ENCODE data around the gene CSMD2.

CSMD2 gene

DNA sequence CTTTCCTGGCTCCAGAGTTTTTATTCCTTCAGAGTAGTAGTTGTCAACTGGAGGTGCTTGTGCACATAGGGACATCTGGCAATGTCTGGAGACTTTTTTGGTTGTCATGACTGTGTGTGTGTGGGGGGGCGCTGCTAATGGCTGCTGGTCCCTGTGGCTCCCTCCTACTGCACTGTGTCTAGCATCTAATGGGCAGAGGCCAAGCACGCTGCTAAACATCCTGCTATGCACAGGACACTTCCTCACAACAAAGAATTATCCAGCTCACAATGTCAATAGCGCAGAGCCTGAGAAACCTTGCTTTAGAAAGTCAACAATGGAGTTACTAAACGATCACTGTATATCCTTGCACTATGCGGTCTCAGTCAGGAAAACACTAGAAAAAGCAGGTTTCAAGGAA lies 320.9 kb downstream of the CSMD2 start:
- DNase-seq, result no peak

DNA sequence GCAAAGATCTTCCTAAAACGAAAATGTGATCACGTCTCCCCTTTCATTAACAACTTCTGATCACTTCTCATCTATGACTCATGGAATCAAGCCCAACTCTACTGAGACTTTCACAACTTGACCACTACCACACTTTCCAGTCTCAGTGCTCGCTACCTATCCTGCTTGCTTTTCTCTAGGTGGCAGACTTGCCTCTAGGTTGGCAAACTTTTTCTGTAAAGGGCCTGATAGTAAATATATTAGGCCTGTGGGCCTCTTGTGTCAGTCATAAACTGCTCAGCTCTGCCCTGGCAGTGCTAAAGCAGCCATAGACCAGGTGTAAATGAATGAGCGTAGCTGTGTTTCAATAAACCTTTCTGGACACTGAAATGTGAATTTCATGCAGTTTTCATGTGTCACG lies 322.7 kb downstream of the CSMD2 start:
- DNase-seq, result no peak

DNA sequence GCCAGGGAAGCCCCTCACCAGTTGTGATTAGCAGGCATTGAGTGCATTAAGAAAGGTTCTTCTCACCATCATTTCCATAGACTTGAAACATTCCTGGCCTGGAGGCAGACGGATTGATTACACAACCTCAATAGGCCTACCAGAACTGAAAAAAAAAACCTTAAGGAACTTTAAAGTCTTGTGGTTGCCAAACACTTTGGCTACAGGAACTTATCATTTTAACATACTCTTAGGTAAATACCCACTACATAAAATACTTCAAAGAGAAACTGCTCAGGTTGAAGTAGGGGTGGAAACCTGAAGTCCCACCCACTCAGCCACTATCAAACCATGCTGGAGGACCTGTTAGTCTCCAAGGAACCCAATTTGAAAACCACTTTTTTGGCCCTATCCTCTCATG lies 323.5 kb downstream of the CSMD2 start:
- no peak for DNase-seq

DNA sequence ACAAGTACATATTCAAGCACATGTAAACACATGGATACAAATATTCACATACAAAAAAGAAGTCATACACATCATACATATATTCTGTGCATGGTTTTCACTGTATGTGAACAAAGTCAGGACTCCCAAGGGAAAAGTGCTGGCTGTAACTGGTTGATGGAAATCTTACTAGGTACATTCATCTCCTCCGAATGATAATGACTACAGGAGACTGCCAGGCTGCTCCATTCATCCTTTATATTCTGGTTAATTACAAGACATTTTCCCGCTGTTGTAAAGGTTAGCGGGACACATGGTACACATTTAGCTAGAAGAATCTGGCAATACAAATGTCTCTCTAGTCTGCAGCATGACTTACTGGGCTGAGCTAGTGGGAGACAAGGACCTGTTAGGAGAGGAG lies 327.4 kb downstream of the CSMD2 start:
- no peak for DNase-seq

DNA sequence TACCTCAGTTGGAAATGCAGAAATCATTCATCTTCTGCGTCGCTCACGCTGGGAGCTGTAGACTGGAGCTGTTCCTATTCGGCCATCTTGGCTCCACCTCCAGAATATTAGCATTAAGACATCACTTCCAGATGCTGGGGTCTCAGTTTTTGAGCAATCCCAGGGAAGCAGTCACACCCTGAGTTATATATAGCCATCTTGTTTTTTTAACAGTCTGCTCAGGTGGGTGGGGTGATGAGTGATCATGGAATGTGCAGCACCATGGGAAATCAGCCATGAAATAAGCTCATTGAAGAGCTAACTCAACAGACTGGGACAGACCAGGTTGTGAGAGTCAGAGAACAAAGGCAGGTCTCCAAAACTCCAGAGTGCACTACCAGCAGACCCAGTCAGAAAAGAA lies 328.1 kb downstream of the CSMD2 start:
- no peak for DNase-seq

DNA sequence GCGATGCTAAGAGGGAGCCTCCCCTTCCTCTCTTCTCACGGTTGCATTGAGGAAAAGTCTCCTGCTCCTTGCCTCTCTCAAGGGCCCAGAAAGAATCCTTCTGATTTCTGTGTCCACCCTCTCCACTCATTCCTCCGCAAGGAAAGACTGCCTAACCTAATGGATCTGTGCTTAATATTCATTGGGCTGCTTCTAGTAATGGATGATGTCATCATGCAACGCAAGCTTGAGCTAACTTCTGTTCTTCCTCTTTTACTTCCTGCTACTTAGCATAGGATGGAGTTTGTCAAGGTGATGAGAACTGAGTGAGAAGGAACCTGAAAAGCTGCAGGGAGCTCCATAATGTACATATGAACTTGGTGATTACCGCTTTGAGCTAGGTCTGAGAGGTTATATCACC lies 336.4 kb downstream of the CSMD2 start:
- DNase-seq, result no peak

DNA sequence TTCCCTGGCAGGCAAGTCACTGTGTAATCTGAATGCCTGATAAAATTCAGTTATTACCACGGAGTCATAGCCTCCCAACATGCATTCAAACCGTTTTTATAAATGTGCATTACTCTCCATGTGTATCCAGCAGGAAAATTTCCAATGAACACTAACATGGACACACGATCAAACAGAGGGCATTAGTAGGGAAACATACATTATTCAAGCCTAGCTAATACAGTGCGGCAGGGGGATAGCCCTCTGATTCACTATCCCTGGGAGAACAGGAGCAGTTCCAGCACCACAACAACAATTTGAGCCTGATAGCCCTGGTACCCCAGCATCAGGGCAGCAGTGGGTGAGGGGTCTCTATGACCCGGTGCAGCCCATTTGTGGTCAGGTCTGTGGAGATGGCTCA lies 337.0 kb downstream of the CSMD2 start:
- DNase-seq, result no peak

DNA sequence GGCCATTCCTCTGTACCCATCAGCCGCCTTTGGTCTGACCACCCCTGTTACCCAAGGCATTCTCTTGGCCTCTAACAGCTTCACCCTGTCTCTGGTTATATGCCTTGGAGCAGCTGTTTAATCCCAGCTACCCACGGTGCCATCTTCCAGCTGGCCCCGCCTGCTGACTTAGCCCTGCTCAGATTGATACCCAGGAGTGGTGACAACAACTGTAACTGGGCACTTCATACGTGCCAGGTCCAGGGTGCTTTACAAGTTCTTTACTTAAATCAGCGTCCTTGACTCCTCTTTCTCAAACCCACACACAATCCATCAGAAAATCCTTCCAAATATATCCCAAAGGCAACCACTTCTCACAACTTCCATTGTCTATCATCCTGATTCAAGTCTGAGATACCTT lies 338.3 kb downstream of the CSMD2 start:
- no peak for DNase-seq

DNA sequence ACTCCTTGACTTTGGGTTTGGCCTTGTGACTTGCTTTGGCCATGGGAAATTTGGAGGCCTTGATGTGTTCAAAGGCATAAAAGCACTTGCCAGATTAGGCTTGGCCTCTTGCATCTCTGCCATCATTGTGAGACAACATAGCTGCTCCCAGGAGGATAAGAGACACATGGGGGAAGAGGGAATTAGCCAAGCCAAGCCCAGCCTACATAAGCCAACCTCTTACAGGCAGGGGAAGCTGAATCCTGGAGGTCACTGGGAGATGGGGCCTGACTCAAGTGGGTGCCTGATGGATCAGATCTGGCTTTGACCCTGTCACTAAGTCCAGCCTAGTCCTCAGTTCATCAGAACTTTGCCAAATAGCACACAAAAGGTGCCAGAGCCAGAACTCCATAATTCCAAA lies 338.7 kb downstream of the CSMD2 start:
- DNase-seq, result no peak

DNA sequence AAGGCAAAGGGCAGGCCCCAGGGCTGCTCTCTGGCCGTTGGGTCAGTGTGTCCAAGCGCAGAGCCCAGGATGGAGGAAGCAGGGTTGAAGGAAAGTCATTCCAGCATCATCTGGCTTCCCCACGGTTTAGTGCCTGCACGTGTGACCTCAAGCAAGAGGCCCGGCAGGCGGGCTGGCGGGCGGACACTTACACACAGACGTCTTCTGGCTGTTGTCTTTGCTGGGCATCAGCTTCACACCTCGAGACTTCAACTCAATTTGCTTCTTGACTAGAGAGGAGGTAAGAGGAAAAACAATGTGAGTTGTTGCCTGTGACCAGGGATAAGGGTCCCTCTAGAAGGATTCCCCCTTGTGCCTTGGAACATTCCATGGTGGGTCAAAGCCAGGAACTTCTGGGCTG lies 339.5 kb downstream of the CSMD2 start:
- DNase-seq, result no peak

DNA sequence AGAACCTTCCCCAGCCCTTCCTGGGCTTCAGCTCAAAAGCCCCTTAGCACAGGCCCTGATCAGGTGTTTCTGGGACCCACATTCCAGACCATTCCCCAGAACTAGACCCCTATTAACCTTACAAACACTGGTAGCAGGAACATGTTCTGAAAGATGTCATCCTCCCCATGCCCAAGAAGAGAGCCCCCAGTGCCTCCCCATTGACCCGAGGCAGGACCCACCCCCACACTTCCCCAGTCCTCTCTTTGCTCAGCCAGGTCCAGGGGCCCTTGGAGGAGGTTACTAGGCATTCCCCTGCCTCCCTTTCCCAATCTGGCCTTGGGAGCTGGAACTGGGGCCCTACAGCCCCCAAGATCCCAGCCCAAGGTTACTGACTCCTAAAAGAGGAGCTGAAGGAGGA lies 340.1 kb downstream of the CSMD2 start:
- no peak for DNase-seq

DNA sequence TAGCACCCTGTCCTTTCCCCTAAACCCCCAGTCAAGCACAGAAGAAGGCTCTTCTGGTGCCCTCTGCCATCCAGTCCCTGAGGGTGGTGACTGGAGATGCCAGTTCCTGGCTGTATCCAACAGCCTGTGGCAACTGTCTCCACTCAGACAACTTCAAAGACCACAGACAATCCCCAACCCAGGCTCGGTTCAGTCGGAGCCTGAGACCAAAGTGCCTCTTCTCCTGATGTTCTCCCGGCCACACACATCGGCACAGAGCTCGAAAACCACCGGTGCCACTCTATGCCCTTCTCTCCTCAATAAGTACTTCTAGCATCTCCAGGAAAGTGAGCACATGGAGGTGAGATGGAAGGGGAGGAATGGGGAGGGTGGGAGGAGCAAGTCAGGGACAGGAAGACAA lies 340.7 kb downstream of the CSMD2 start:
- DNase-seq, result no peak

DNA sequence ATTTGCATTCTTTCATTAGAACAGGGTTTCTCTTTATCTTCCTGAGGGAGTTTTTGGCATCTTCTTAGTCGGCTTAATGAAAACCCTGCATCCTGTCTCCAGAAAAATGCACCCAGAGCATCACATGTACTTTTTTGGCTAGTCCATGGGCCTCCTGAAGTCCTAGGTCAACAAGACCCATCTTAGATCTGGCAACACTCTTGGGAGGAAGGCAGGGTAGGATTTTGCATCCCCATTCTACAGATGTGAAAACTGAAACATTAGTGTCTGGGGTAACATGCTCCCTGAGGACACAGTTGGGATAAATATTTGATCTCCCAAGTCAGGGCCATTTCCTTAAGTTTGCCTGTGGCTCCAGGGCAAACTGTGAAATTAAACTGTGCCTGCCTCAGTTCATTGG lies 341.2 kb downstream of the CSMD2 start:
- DNase-seq, result no peak

DNA sequence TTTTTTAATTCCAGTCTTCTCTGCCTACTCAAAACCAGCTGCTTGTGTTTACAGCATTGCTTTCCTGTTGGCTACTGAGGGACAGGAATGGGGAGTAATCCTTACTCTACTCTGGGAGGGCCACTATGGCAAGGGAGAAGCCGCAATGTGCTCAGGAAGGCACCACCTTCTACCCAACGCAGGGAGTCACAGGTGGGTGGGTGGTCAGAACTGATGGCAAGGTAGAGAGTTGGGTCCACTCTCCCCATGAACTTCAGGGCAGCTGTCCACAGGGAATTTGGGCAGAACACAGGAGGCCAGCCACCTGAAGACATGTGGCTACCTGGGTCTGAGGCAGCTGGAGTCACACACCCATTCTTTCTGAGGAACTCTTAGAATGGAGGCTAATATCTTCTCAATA lies 341.6 kb downstream of the CSMD2 start:
- DNase-seq, result no peak

DNA sequence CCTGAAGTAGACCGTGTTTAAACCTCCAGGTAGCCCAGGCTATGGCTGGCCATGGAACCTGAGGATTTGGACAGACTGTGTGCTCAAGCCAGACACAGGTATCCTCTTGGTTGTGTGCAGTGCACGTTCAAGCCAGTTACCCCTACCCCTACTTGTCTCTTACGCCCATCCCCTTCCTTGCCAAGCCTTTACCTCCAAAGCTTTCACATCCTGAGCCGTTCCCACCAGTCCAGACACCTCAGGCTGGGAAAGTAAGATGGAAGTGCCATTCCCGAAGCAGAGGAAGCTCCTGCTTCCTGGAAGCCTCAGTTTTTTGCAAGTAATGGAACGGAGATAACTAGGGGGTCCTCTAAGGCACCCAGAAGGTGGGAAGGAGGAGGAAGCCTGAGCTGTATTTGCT lies 342.6 kb downstream of the CSMD2 start:
- DNase-seq, result no peak

DNA sequence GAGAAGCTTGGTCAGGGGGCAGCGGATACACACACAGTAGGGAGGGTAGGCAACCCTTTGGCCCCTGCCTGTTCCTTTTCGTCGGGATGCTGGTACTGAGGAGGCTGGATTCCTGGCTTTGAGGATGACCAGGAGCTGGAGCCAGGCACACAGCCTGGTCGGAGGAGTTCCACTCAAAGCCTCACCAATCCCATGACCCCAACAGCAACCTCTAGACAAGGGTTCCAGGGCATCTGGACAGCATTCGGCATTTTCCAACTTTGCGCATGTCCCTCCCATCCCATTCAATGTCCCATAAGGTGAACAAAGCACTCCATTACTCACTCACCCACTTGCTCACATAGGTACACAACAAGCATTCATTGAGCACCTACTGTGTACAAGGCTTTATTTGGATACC lies 343.7 kb downstream of the CSMD2 start:
- DNase-seq, result no peak

DNA sequence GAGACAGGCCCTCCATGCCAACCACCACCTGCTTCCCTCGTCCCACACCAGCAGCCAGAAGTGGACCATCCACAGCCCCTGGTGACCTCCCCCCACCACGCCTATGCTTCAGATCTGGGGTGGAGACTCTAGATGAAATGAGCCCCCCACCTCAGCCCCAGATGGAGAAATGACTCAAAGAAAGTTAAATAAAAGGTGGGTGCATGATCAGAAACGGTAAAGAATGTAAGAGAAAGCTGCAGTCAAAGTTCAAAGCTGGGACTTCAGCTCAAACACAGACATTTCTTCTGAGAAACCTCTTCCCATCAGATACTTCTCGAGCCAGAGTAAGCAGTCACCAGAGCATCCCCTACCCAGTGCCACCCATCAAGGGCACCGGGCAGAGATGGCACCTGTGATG lies 344.2 kb downstream of the CSMD2 start:
- no peak for DNase-seq

DNA sequence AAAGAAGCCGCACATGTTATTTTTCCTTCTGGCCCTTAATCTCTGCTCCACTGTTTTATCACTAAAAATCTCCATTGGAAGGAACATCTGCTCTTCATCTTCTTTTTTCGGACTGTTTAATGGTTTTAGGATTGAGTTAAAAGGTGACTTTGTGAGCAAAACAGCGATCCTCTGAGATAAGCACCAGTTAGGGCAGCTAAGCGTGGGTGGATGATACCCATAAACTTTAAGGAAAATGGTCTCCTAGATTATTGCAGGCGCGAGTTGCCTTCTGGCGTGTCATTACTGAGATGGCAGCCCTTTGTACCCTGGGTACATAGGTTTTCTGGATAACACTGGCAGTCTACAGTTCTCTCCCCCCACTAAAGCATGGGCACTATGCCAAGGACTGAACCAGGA lies 345.1 kb downstream of the CSMD2 start:
- no peak for DNase-seq

DNA sequence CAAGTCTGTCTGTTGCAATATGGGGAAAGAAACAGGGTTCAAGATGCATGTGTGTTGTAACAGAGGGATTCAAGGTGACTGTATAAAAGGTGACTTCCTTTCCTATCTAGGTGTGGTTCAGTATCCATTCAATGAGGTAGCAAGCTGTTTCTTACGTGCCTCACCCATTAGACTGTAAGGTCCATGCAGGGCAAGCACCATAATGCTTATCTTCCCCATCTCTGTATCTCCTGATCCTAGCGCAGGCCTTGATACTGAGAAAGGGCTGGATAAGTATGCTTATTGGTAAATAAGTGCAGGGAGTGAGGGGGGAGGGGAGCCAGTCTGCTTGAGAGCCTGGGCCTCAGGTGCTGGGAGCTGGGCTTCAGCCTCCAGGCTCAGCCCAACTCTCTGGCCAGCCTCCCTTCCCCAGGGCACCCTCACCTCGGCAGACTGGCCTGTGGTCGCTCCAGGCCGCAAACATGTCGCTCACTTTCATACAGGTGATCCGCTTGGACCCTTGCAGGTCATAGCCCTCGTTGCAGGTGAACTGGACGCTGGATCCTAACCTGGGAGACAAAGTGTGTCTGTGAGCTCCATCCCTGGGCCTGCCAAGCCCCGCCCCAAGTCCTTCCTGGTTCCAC lies 345.6 kb downstream of the CSMD2 start:
- no peak for DNase-seq

DNA sequence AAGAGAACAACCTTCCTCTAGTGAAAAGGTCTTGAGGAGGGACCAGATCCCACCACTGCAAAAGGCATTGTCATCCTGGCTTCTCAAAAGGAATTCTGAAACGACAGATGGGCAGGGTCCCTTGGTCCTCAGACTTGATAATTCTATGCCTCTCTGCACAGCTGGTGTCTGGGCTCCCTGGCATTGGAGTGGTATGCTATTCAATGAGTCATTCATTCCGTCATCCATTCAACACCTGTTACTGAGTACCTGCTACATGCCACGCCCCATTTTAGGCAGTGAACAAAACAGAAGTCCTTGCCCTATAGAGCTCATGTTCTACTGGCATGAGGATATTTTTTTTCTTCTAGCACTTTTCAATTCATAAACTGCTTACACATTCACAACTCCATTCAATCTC lies 347.0 kb downstream of the CSMD2 start:
- DNase-seq, result no peak

DNA sequence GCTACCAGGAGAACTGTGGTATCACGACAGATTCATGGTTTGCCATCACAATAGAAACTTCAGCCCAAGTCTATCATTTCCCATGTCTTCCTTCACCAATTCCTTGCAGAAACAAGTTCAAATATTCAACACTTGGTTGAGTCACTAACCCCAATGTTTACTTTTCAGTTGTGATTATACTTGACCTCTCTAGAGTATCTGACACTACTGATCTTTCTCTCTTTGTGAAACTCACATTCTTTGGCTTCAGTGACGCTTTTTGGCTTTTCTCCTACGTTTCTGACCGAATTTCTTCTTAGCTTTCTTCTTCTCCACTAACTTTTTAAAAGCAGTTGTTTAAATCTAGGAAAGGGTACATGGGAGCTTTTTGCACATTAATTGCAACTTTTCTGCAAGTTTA lies 350.0 kb downstream of the CSMD2 start:
- DNase-seq, result no peak

DNA sequence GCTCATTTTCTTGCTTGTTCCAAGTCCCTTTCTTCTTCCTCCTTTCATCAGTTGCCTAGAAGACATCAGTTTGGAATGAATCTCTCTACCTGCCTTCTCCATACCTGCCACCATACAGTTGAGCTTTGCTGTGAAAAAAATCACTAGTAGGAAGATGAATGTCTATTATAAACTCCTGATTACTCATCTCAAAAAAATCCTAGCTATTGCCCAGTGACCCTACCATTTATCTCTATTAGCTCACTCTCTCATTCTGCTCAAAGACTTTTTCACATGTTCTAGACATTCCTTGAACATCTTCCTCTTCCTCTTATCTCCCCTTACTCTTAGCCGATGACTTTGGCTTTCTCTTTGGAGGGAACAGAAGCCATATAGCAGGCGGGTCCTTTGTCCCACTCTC lies 350.9 kb downstream of the CSMD2 start:
- no peak for DNase-seq

DNA sequence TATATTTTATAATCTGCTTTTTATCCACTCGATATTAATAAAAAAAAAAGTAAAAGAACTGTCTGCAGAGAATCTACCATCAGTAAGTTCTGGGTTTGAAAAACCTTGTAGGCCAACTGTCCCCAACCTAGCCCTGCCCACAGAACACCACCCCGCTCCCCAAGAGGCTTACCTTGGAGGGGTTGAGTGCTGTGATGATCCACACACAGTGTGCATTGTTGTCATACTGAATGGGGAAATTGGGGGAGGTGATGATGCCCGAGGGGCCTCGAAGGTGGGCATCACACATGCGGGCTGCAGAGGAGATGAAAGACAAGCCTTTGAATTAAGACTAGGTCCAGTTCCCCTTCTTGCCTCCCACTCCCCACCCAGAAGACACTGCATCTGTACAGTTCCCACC lies 354.5 kb downstream of the CSMD2 start:
- DNase-seq, result no peak

DNA sequence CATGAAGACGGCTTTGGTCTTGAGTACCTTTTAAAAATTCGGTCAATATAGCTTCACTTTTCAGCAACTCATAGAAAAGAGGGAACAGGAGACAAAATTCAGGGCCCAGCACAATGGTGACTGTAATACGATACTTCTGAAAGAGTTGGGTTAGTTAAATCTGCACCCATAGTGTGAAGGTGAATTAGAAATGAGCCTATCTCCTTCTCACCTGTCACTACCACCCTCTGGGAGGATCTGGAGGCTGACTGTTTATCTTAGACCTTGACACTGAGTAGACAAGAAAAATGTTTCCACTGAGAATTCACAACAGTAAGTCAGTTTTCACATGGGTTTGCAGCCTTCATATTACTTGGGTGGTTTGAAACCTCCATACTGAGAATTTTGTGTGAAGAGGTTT lies 359.0 kb downstream of the CSMD2 start:
- no peak for DNase-seq

DNA sequence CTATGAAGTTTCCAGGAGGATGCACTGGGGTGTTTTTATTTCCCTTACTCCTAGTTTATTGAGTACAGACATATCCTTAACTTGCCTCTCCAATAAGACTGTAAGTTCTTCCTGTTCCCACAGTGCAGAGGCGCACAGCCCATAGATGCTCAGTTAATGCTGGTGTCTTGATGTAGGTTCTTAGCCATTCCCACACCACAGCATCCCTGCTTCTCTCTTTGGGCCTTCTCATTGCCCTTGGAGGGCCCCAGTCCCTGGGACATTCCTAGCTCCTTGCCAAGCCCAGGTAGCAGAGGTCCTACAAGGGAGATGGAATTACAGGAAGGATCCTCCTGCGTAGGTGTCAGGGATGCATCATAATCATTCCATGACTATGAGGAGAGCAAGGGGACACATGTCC lies 362.8 kb downstream of the CSMD2 start:
- no peak for DNase-seq

DNA sequence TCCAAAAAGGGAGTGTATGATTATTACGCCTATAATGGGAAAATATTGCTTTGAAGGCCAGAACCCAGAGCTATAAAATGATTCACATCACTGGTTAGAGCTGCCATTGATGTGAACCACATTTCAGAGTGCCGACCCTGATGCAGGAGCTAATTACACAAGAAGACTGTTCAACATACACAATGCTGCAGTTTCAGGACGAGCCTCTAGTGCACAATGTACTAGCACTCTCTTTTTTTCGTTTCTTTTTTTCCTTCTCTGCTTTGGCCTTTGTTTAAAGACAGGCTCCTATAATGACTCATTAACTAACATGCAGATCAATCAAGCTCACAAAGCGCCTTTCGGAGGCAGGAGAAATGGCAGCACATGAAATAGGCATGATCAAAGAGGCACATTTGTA lies 367.2 kb downstream of the CSMD2 start:
- no peak for DNase-seq
